HG03575 (cell line): Measurements from ENCODE around the gene TNFRSF6B.
"Not testable (repeated sequence)": the region's sequence is repeated elsewhere in the genome, so short reads cannot be mapped to it uniquely, and the experiment has no call there.

Source experiments
- ATAC-seq: cut with Tn5 transposase; IDR thresholded peaks from one replicate; pipeline ENCODE4 v1.9.1; 2021; ENCODE audit not compliant: unreplicated experiment, insufficient number of reproducible peaks, low FRiP score; ENCODE audit errors: extremely low read depth

Gene TNFRSF6B

GRCh38 chr20:63661959-63662812 lies 34.3 kb upstream of the TNFRSF6B start:
- no peak for ATAC-seq

GRCh38 chr20:63662813-63663189 lies 33.7 kb upstream of the TNFRSF6B start:
- ATAC-seq, result no peak

- no peak for ATAC-seq
Observed at GRCh38 chr20:63663332-63664066, 33.0 kb upstream of the TNFRSF6B start.

- no peak for ATAC-seq
Observed at GRCh38 chr20:63664143-63664851, 32.2 kb upstream of the TNFRSF6B start.

- no peak for ATAC-seq
Observed at GRCh38 chr20:63664861-63665594, 31.4 kb upstream of the TNFRSF6B start.

GRCh38 chr20:63665708-63666107 lies 30.7 kb upstream of the TNFRSF6B start:
- ATAC-seq, result no peak

- no peak for ATAC-seq
Observed at GRCh38 chr20:63667858-63668257, 28.6 kb upstream of the TNFRSF6B start.

GRCh38 chr20:63668351-63668750 lies 28.1 kb upstream of the TNFRSF6B start:
- ATAC-seq, result no peak

GRCh38 chr20:63671695-63672094 lies 24.8 kb upstream of the TNFRSF6B start:
- not testable (repeated sequence) for ATAC-seq

GRCh38 chr20:63672666-63673065 lies 23.8 kb upstream of the TNFRSF6B start:
- ATAC-seq, result no peak

GRCh38 chr20:63673951-63674350 lies 22.5 kb upstream of the TNFRSF6B start:
- ATAC-seq, result no peak

- ATAC-seq, result no peak
Observed at GRCh38 chr20:63675681-63676368, 20.6 kb upstream of the TNFRSF6B start.

GRCh38 chr20:63678071-63678470 lies 18.4 kb upstream of the TNFRSF6B start:
- no peak for ATAC-seq

GRCh38 chr20:63678667-63679465 lies 17.6 kb upstream of the TNFRSF6B start:
- ATAC-seq, result no peak

- no peak for ATAC-seq
Observed at GRCh38 chr20:63679799-63680305, 16.6 kb upstream of the TNFRSF6B start.

GRCh38 chr20:63680427-63680826 lies 16.0 kb upstream of the TNFRSF6B start:
- no peak for ATAC-seq

GRCh38 chr20:63680857-63681608 lies 15.4 kb upstream of the TNFRSF6B start:
- no peak for ATAC-seq
